ENCODE data around the gene ADM. TPM values are rescaled to one million over a fixed set of nuclear protein-coding genes. Genes with fewer than 3 reads are reported as not detected.

The ADM gene
- total RNA-seq, 1 experiment from 2014 or later, result 87.2 TPM

DNA sequence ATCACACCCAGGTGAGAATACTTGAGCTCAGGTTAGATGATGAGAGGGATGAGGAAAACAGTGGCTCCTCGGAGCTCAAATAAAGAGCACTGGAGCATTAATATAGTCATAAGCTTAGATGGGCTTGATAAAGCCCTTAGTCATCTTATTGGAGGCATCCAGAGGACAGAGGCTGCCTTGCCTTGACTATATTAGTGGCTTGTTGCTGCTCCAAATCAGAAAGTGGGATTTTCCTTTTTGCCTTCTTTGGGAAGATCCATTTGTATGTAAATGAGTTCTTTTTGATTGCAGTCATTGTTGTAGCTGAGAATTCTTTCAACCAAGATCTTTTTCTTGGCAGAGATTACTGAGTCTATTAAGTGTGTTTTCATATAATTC lies 18.9 kb downstream of the ADM start:
- Histone ChIP-seq H3K9ac (ENCODE audit: low read length) (no peak overlapping the region), H3K79me2 (ENCODE audit: insufficient read depth, low read length) (no peaks in the 10 kb centered on the region), H3K36me3 (ENCODE audit: control insufficient read depth in 1 of 2, insufficient read depth in 2 of 2, low read length in 2 of 2) (no peaks in the 10 kb centered on the region), H4K20me1 (ENCODE audit: insufficient read depth) (no peaks in the 10 kb centered on the region), H3K4me2 (ENCODE audit: low read length) (no peak overlapping the region), H3K4me1 (ENCODE audit: control insufficient read depth in 1 of 2, insufficient read depth in 2 of 2, low read length in 2 of 2) (peaks cover 14 to 28% of the 10 kb centered on the region in 2 experiments; a peak in 3 of 4 replicates), H3K9me2 (ENCODE audit: insufficient read depth) (no peaks in the 10 kb centered on the region), H2AFZ (ENCODE audit: low read depth, low read length, poor library complexity, severe bottlenecking) (no peak overlapping the region), H3K27me3 (ENCODE audit: insufficient read depth, low read length) (no peaks in the 10 kb centered on the region), H3K27ac (ENCODE audit: low read depth, low read length) (no peak overlapping the region), H3K9me3 (ENCODE audit: control insufficient read depth in 1 of 2, insufficient read depth in 1 of 2, low read depth in 1 of 2, low read length in 2 of 2) (no peaks in the 10 kb centered on the region), H3K4me3 (replicated peaks in 1 of 2; ENCODE audit: low read depth in 1 of 2, low read length in 2 of 2) (no peak overlapping the region)
- no peak for ATAC-seq
- ChIA-PET CTCF (interaction anchor here (1.1 to 2.6 kb wide), 4 partner anchors 9 to 564 kb away, joined by 3 to 21 read pairs (median 4); partner anchors contain the start of gene ADM), POLR2A (interaction anchor here (1.4 kb wide), 1 partner anchor 14 kb away, joined by 4 read pairs; no protein-coding TSS in a partner anchor), RAD21 (ENCODE audit: low non-redundant PET in 1 of 2, low total read pairs in 2 of 2, uncharacterized antibody in 2 of 2, unreplicated experiment in 2 of 2) (interaction anchor here (0.9 to 1.0 kb wide), 3 partner anchors 19 to 43 kb away, joined by 3 read pairs; partner anchors contain the start of gene ADM (in 1 of the 2))
- no peak for TF ChIP-seq POLR2A (IDR thresholded peaks at IDR 0.05; ENCODE audit: borderline replicate concordance, extremely low read depth, insufficient read depth, insufficient read length)
- TF ChIP-seq, protein P1, sequence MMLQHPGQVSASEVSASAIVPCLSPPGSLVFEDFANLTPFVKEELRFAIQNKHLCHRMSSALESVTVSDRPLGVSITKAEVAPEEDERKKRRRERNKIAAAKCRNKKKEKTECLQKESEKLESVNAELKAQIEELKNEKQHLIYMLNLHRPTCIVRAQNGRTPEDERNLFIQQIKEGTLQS (IDR thresholded peaks at IDR 0.05), result no peak
- BruUV-seq (replicated peaks), result no TSS peak
- intact Hi-C loops (cut with micrococcal nuclease), result loop anchor here (1.0 to 5.0 kb wide), 5 partner anchors 115 to 564 kb away; no protein-coding TSS in a partner anchor
- no peak for DNase-seq (ENCODE audit: low read depth, low spot score)

DNA sequence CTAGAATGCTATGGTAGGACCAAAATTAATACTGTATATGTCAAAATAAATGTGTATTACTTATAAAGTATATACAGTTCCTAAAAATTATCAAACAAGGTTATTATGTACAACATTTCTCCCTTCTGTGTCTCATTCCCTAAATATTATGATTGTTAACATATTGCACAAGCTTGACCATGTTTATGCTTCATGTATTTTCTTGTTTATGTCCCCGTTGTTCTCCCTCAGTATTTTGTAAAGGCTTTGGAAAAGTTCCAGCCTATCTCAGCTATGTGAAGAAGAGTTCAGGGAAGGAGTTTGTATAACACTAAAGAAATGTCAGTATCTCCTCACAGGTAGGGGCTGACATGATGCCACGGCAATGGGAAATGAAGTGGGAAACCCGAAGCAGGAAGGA lies 19.6 kb downstream of the ADM start:
- Histone ChIP-seq H3K27me3 (ENCODE audit: insufficient read depth, low read length) (no peaks in the 10 kb centered on the region), H2AFZ (ENCODE audit: low read depth, low read length, poor library complexity, severe bottlenecking) (no peak overlapping the region), H3K9me2 (ENCODE audit: insufficient read depth) (no peaks in the 10 kb centered on the region), H3K4me2 (ENCODE audit: low read length) (no peak overlapping the region), H3K36me3 (ENCODE audit: control insufficient read depth in 1 of 2, insufficient read depth in 2 of 2, low read length in 2 of 2) (no peaks in the 10 kb centered on the region), H3K79me2 (ENCODE audit: insufficient read depth, low read length) (no peaks in the 10 kb centered on the region), H3K9ac (ENCODE audit: low read length) (no peak overlapping the region), H3K4me1 (ENCODE audit: control insufficient read depth in 1 of 2, insufficient read depth in 2 of 2, low read length in 2 of 2) (peaks cover 14 to 32% of the 10 kb centered on the region in 2 experiments; a peak in 3 of 4 replicates), H3K27ac (ENCODE audit: low read depth, low read length) (no peak overlapping the region), H4K20me1 (ENCODE audit: insufficient read depth) (no peaks in the 10 kb centered on the region), H3K4me3 (replicated peaks in 1 of 2; ENCODE audit: low read depth in 1 of 2, low read length in 2 of 2) (no peak overlapping the region), H3K9me3 (ENCODE audit: control insufficient read depth in 1 of 2, insufficient read depth in 1 of 2, low read depth in 1 of 2, low read length in 2 of 2) (no peaks in the 10 kb centered on the region)
- CTCF ChIA-PET, result interaction anchor here (1.1 to 2.6 kb wide), 6 partner anchors 10 to 565 kb away, joined by 3 to 21 read pairs (median 4); partner anchors contain the start of gene ADM
- DNase-seq (ENCODE audit: low read depth, low spot score) (no peak), ATAC-seq (no peak)
- BruUV-seq (replicated peaks), result no TSS peak
- intact Hi-C loops (cut with micrococcal nuclease), result loop anchor here (5.0 kb wide), 2 partner anchors 352 to 413 kb away; no protein-coding TSS in a partner anchor
- RAD21 ChIA-PET (ENCODE audit: low non-redundant PET in 1 of 2, low total read pairs in 2 of 2, uncharacterized antibody in 2 of 2, unreplicated experiment in 2 of 2), result interaction anchor here in 1 of 2 experiments (0.9 kb wide), 1 partner anchor 19 kb away, joined by 3 read pairs; the partner anchor contains the start of gene ADM
- POLR2A ChIA-PET, result interaction anchor here (1.4 kb wide), 1 partner anchor 15 kb away, joined by 4 read pairs; no protein-coding TSS in a partner anchor
- no peak for TF ChIP-seq RAD21 (IDR thresholded peaks at IDR 0.05; ENCODE audit: low read depth)
- no peak for TF ChIP-seq POLR2AphosphoS5 (IDR thresholded peaks at IDR 0.05; ENCODE audit: low read depth, low read length)
- TF ChIP-seq, protein P2, sequence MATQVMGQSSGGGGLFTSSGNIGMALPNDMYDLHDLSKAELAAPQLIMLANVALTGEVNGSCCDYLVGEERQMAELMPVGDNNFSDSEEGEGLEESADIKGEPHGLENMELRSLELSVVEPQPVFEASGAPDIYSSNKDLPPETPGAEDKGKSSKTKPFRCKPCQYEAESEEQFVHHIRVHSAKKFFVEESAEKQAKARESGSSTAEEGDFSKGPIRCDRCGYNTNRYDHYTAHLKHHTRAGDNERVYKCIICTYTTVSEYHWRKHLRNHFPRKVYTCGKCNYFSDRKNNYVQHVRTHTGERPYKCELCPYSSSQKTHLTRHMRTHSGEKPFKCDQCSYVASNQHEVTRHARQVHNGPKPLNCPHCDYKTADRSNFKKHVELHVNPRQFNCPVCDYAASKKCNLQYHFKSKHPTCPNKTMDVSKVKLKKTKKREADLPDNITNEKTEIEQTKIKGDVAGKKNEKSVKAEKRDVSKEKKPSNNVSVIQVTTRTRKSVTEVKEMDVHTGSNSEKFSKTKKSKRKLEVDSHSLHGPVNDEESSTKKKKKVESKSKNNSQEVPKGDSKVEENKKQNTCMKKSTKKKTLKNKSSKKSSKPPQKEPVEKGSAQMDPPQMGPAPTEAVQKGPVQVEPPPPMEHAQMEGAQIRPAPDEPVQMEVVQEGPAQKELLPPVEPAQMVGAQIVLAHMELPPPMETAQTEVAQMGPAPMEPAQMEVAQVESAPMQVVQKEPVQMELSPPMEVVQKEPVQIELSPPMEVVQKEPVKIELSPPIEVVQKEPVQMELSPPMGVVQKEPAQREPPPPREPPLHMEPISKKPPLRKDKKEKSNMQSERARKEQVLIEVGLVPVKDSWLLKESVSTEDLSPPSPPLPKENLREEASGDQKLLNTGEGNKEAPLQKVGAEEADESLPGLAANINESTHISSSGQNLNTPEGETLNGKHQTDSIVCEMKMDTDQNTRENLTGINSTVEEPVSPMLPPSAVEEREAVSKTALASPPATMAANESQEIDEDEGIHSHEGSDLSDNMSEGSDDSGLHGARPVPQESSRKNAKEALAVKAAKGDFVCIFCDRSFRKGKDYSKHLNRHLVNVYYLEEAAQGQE (IDR thresholded peaks at IDR 0.05; ENCODE audit: low read depth), result no peak
- TF ChIP-seq JUND (IDR thresholded peaks at IDR 0.05), result no peak
- TF ChIP-seq, protein P3, sequence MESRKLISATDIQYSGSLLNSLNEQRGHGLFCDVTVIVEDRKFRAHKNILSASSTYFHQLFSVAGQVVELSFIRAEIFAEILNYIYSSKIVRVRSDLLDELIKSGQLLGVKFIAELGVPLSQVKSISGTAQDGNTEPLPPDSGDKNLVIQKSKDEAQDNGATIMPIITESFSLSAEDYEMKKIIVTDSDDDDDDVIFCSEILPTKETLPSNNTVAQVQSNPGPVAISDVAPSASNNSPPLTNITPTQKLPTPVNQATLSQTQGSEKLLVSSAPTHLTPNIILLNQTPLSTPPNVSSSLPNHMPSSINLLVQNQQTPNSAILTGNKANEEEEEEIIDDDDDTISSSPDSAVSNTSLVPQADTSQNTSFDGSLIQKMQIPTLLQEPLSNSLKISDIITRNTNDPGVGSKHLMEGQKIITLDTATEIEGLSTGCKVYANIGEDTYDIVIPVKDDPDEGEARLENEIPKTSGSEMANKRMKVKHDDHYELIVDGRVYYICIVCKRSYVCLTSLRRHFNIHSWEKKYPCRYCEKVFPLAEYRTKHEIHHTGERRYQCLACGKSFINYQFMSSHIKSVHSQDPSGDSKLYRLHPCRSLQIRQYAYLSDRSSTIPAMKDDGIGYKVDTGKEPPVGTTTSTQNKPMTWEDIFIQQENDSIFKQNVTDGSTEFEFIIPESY (IDR thresholded peaks at IDR 0.05; ENCODE audit: extremely low read depth, insufficient replicate concordance, low read length), result no peak
- TF ChIP-seq EGR1 (IDR thresholded peaks at IDR 0.05; ENCODE audit: low read depth), result no peak
- TF ChIP-seq EZH2 (IDR thresholded peaks at IDR 0.05), result no peak
- TF ChIP-seq CBX3 (IDR thresholded peaks at IDR 0.05; ENCODE audit: low read depth), result no peak
- no peak for TF ChIP-seq TCF7L2 (IDR thresholded peaks at IDR 0.05; ENCODE audit: borderline replicate concordance, extremely low read depth, insufficient read depth, insufficient read length)
- no peak for TF ChIP-seq SIN3A (IDR thresholded peaks at IDR 0.05; ENCODE audit: low read depth)
- TF ChIP-seq, protein P4, sequence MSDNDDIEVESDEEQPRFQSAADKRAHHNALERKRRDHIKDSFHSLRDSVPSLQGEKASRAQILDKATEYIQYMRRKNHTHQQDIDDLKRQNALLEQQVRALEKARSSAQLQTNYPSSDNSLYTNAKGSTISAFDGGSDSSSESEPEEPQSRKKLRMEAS (IDR thresholded peaks at IDR 0.05), result no peak
- no peak for TF ChIP-seq ZNF274 (IDR thresholded peaks at IDR 0.05; ENCODE audit: low read depth, low read length)
